Stimulated activated CD8-positive, alpha-beta memory T cell treated with anti-CD3 and anti-CD28 coated beads, Interleukin-7, amount 100 ng/mL, for 1 hour (primary cell): Measurements from ENCODE around the gene ZNF622.

ENCODE experiments used
- DNase-seq, 2 donors: peaks; one replicate each; pipeline ENCODE4 v3.0.0-alpha.2; 2020; ENCODE audit warnings: low read depth in 2 of 2

Gene ZNF622

GRCh38 chr5:16465544-16466432 is at the start of gene ZNF622:
Gene ZNF622 (minus strand): TSS chr5:16465800. CDS start chr5:16465665, 135 bp downstream.
- DNase-seq = peak; percentile 71 to 75

- no peak for DNase-seq
Observed at GRCh38 chr5:16510098-16510497, 44.5 kb upstream of the ZNF622 start.

GRCh38 chr5:16508730-16509531 is 43.3 kb upstream of the ZNF622 start:
- no peak for DNase-seq

- no peak for DNase-seq
Observed at GRCh38 chr5:16507716-16508115, 42.1 kb upstream of the ZNF622 start.

GRCh38 chr5:16505904-16506303 is 40.3 kb upstream of the ZNF622 start:
- no peak for DNase-seq

- no peak for DNase-seq
Observed at GRCh38 chr5:16505140-16505891, 39.7 kb upstream of the ZNF622 start.

- DNase-seq = no peak
Observed at GRCh38 chr5:16504571-16504970, 39.0 kb upstream of the ZNF622 start.

GRCh38 chr5:16502866-16503265 is 37.3 kb upstream of the ZNF622 start:
- DNase-seq = no peak

GRCh38 chr5:16500024-16500423 is 34.4 kb upstream of the ZNF622 start:
- DNase-seq = no peak

- DNase-seq = no peak
Observed at GRCh38 chr5:16497546-16497945, 31.9 kb upstream of the ZNF622 start.

GRCh38 chr5:16493261-16493660 is 27.7 kb upstream of the ZNF622 start:
- no peak for DNase-seq

- no peak for DNase-seq
Observed at GRCh38 chr5:16492398-16493140, 27.0 kb upstream of the ZNF622 start.

GRCh38 chr5:16490911-16491310 is 25.3 kb upstream of the ZNF622 start:
- no peak for DNase-seq

GRCh38 chr5:16489322-16489791 is 23.8 kb upstream of the ZNF622 start:
- DNase-seq = no peak

GRCh38 chr5:16487456-16487855 is 21.9 kb upstream of the ZNF622 start:
- DNase-seq = no peak

GRCh38 chr5:16486711-16487111 is 21.1 kb upstream of the ZNF622 start:
- no peak for DNase-seq

GRCh38 chr5:16485656-16486055 is 20.1 kb upstream of the ZNF622 start:
- DNase-seq = no peak

GRCh38 chr5:16484081-16484480 is 18.5 kb upstream of the ZNF622 start:
- DNase-seq = no peak

GRCh38 chr5:16483361-16483760 is 17.8 kb upstream of the ZNF622 start:
- no peak for DNase-seq

- DNase-seq = no peak
Observed at GRCh38 chr5:16482891-16483290, 17.3 kb upstream of the ZNF622 start.

GRCh38 chr5:16480821-16481538 is 15.4 kb upstream of the ZNF622 start:
- no peak for DNase-seq
